ENCODE results near the gene XRCC1. TPM values are rescaled to one million over a fixed set of nuclear protein-coding genes. Genes with fewer than 3 reads are reported as not detected.

XRCC1 gene
- total and polyA plus RNA-seq, 9 of the 15 experiments (the other 6 are each of a cell fraction or from before 2014, with no cell fraction given): 1.5 to 36.9 (median 24.9) TPM

DNA sequence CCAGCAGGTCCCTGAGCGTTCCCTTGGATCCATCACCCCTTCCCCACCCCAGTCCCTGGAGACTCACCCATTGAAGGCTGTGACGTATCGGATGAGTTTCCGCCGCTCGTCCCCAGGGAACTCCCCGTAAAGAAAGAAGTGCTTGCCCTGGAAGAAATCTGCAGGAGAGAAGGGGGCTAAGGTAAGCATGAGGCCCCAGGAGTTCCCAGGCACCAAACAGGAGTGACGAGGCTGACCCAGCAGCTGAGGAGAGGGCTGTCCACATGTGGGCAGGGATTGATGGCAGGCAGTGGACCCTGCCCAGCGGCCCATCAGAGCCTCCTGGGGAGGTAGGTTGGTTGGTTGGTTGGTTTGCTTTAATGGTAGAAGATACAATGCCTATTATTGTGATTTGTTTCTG lies 31.2 kb downstream of the XRCC1 start:
- H3K9ac ChIP-seq (ENCODE audit: insufficient read depth in 1 of 2, low read depth in 2 of 2, low read length in 2 of 2): no peak overlapping the region
- H3K79me2 ChIP-seq (ENCODE audit: control insufficient read depth, insufficient read depth, low read length): no peaks in the 10 kb centered on the region
- no peak overlapping the region for H3K4me2 ChIP-seq (ENCODE audit: insufficient read depth, low read length)
- H4K20me1 ChIP-seq (replicated peaks; ENCODE audit: control insufficient read depth, insufficient read depth, low read length): no peaks in the 10 kb centered on the region
- no peak overlapping the region for H3K4me3 ChIP-seq
- POLR2A ChIA-PET: no interaction called here
- peaks cover 1% of the 10 kb centered on the region; the same call in 1 of the 2 replicates for H3K9me3 ChIP-seq (replicated peaks; ENCODE audit: control insufficient read depth, insufficient read depth, low read depth, low read length)
- ATAC-seq (no peak), FAIRE-seq (no peak), DNase-seq (ENCODE audit: extremely low read depth in 1 of 4, low spot score in 3 of 4) (no peak)
- WGBS (ENCODE audit: insufficient coverage, low coverage, missing lambda C conversion rate): 91% methylated on average over 7 of the region's 9 CpGs
- no peaks in the 10 kb centered on the region; a peak in 1 of 5 replicates for H3K4me1 ChIP-seq (replicated peaks in 1 of 2; ENCODE audit: control insufficient read depth in 2 of 2, insufficient read depth in 2 of 2, low read length in 2 of 2)
- H3K9me1 ChIP-seq (ENCODE audit: control insufficient read depth, insufficient read depth, low read length): no peaks in the 10 kb centered on the region
- CTCF ChIA-PET (ENCODE audit: low intra/inter-chr PET ratio): interaction anchor here (0.7 kb wide), 1 partner anchor 297 kb away, joined by 3 read pairs; no protein-coding TSS in a partner anchor
- in situ Hi-C loops (cut with MboI): no loop called here
- no peak overlapping the region for H3K27ac ChIP-seq (ENCODE audit: extremely low read depth, low read depth, low read length)
- H3K27me3 ChIP-seq (ENCODE audit: control insufficient read depth in 2 of 2, insufficient read depth in 2 of 2, low read length in 2 of 2): no peaks in the 10 kb centered on the region
- no peak overlapping the region for H2AFZ ChIP-seq (ENCODE audit: low read depth, low read length)
- no peak for TF ChIP-seq ZNF445 (CRISPR knock-in tag; IDR thresholded peaks at IDR 0.05; ENCODE audit: low read depth)
- no peak for TF ChIP-seq CCAR2 (IDR thresholded peaks at IDR 0.05; ENCODE audit: low read depth, low read length)
- TF ChIP-seq HCFC1 (IDR thresholded peaks at IDR 0.05; ENCODE audit: low read depth, low read length): no peak
- TF ChIP-seq ZZZ3 (IDR thresholded peaks at IDR 0.05): no peak
- TF ChIP-seq PYGO2 (tag; IDR thresholded peaks at IDR 0.05): no peak
- no peak for TF ChIP-seq TCF7L2 (IDR thresholded peaks at IDR 0.05; ENCODE audit: low read depth, low read length)
- no peak for TF ChIP-seq NCOA6 (IDR thresholded peaks at IDR 0.05)
- TF ChIP-seq, protein P1, sequence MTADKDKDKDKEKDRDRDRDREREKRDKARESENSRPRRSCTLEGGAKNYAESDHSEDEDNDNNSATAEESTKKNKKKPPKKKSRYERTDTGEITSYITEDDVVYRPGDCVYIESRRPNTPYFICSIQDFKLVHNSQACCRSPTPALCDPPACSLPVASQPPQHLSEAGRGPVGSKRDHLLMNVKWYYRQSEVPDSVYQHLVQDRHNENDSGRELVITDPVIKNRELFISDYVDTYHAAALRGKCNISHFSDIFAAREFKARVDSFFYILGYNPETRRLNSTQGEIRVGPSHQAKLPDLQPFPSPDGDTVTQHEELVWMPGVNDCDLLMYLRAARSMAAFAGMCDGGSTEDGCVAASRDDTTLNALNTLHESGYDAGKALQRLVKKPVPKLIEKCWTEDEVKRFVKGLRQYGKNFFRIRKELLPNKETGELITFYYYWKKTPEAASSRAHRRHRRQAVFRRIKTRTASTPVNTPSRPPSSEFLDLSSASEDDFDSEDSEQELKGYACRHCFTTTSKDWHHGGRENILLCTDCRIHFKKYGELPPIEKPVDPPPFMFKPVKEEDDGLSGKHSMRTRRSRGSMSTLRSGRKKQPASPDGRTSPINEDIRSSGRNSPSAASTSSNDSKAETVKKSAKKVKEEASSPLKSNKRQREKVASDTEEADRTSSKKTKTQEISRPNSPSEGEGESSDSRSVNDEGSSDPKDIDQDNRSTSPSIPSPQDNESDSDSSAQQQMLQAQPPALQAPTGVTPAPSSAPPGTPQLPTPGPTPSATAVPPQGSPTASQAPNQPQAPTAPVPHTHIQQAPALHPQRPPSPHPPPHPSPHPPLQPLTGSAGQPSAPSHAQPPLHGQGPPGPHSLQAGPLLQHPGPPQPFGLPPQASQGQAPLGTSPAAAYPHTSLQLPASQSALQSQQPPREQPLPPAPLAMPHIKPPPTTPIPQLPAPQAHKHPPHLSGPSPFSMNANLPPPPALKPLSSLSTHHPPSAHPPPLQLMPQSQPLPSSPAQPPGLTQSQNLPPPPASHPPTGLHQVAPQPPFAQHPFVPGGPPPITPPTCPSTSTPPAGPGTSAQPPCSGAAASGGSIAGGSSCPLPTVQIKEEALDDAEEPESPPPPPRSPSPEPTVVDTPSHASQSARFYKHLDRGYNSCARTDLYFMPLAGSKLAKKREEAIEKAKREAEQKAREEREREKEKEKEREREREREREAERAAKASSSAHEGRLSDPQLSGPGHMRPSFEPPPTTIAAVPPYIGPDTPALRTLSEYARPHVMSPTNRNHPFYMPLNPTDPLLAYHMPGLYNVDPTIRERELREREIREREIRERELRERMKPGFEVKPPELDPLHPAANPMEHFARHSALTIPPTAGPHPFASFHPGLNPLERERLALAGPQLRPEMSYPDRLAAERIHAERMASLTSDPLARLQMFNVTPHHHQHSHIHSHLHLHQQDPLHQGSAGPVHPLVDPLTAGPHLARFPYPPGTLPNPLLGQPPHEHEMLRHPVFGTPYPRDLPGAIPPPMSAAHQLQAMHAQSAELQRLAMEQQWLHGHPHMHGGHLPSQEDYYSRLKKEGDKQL (CRISPR knock-in tag; IDR thresholded peaks at IDR 0.05; ENCODE audit: borderline replicate concordance): no peak
- TF ChIP-seq, protein P2, sequence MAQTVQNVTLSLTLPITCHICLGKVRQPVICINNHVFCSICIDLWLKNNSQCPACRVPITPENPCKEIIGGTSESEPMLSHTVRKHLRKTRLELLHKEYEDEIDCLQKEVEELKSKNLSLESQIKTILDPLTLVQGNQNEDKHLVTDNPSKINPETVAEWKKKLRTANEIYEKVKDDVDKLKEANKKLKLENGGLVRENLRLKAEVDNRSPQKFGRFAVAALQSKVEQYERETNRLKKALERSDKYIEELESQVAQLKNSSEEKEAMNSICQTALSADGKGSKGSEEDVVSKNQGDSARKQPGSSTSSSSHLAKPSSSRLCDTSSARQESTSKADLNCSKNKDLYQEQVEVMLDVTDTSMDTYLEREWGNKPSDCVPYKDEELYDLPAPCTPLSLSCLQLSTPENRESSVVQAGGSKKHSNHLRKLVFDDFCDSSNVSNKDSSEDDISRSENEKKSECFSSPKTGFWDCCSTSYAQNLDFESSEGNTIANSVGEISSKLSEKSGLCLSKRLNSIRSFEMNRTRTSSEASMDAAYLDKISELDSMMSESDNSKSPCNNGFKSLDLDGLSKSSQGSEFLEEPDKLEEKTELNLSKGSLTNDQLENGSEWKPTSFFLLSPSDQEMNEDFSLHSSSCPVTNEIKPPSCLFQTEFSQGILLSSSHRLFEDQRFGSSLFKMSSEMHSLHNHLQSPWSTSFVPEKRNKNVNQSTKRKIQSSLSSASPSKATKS (CRISPR knock-in tag; IDR thresholded peaks at IDR 0.05): no peak
- no peak for TF ChIP-seq SMAD1 (IDR thresholded peaks at IDR 0.05; ENCODE audit: low read depth, low read length, partially characterized antibody)
- TF ChIP-seq TEAD2 (tag; IDR thresholded peaks at IDR 0.05): no peak
- intact Hi-C loops (cut with micrococcal nuclease): no loop called here
- no TSS peak for BruUV-seq (replicated peaks)
- H3K36me3 ChIP-seq (ENCODE audit: control insufficient read depth, insufficient read depth, low read length): peaks cover 51% of the 10 kb centered on the region; the same call in 2 of the 3 replicates
